HL-60 (cell line): Measurements from ENCODE around the gene MTMR12.

Experiments
- CTCF ChIP-seq: IDR thresholded peaks from one replicate; pipeline ENCODE4 v1.5.1; 2011; ENCODE audit warnings: low read length, control low read depth, inconsistent platforms; ENCODE audit not compliant: insufficient read depth
- POLR2AphosphoS5 ChIP-seq: IDR thresholded peaks from 2 replicates; pipeline ENCODE4 v1.6.1; 2012; ENCODE audit warnings: low read depth
- REST ChIP-seq: IDR thresholded peaks from 2 replicates; pipeline ENCODE4 v1.6.1; 2012; ENCODE audit warnings: low read depth; ENCODE audit not compliant: insufficient replicate concordance
- SPI1 ChIP-seq: IDR thresholded peaks from 2 replicates; pipeline ENCODE4 v1.6.1; 2012; ENCODE audit warnings: low read depth, mild to moderate bottlenecking, borderline replicate concordance

- TF ChIP-seq CTCF (no peak), SPI1 (no peak), REST (no peak), POLR2AphosphoS5 (no peak)
Observed at GRCh38 chr5:32206053-32206452, 106.7 kb downstream of the MTMR12 start.
